ENCODE results near the gene OSBPL5. TPM values are rescaled to one million over a fixed set of nuclear protein-coding genes. Genes with fewer than 3 reads are reported as not detected.

OSBPL5 gene
- total and polyA plus RNA-seq, 2 of the 4 experiments (the other 2 are of a cell fraction), result 14.9 to 22.3 TPM

DNA sequence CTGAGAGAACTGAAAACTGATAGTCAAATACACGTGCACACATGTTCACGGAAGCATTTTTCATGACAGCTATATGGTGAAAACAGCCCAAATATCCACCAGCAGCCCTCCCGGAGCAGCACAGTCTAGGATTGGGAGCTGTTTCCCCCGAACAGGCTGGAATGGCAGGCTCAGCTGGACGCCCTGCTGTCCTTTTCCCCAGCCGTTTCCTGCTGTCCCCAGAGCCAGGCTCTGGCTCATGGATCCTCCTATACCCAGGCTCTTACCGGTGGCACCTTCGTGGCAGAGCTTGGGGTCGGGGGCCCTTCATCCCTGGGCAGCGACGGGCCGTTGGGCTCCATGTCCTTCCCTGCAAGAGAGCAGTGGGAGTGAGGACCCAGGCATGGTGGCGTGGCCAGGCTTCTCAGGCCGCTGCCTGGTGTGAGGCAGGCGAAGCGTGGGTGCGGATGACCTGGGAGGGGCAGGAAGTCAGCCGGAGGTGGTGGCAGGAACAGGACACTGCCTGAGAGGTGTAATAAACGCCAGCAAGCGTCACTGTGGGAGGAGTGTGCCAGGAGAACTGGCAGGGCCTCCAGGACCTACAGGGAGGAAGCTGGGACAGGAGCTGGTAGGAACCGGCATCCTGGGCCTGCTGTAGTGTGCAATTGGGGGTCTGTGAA is 38.8 kb downstream of the OSBPL5 start:
- Histone ChIP-seq H3K23ac (ENCODE audit: low read depth, low read length) (no peak overlapping the region), H3K79me1 (ENCODE audit: low read depth in 1 of 2, low read length in 2 of 2) (peaks cover 0 to 20% of the 10 kb centered on the region in 2 experiments; a peak in 2 of 4 replicates), H3K27ac (ENCODE audit: insufficient read depth, low read length) (no peak overlapping the region), H2BK5ac (ENCODE audit: low read depth, low read length, poor library complexity, severe bottlenecking) (no peak overlapping the region), H4K20me1 (ENCODE audit: insufficient read depth, low read length) (peaks cover 29% of the 10 kb centered on the region), H3K9ac (ENCODE audit: low read depth, low read length) (no peak overlapping the region), H2AK9ac (replicated peaks; ENCODE audit: low read depth, low read length, poor library complexity) (no peak overlapping the region), H2AFZ (replicated peaks; ENCODE audit: low read length, poor library complexity) (no peak overlapping the region), H2AK5ac (ENCODE audit: low read depth, low read length) (no peak overlapping the region), H2BK15ac (ENCODE audit: low read depth, low read length) (no peak overlapping the region), H3K27me3 (ENCODE audit: control insufficient read depth, insufficient read depth, low read length) (no peaks in the 10 kb centered on the region), H2BK120ac (ENCODE audit: low read depth, low read length) (no peak overlapping the region), H3K4me3 (ENCODE audit: insufficient read depth, low read depth, low read length) (no peak overlapping the region), H3K56ac (ENCODE audit: extremely low read depth, insufficient read depth, low read length) (no peak overlapping the region), H3K14ac (replicated peaks; ENCODE audit: low read depth, low read length) (no peak overlapping the region), H2BK20ac (ENCODE audit: low read depth, low read length) (no peak overlapping the region), H3K36me3 (ENCODE audit: control insufficient read depth, insufficient read depth, low read length) (peaks cover 40% of the 10 kb centered on the region), H4K5ac (ENCODE audit: low read depth, low read length) (no peak overlapping the region), H3K9me1 (ENCODE audit: insufficient read depth, low read length) (peaks cover 12% of the 10 kb centered on the region), H4K8ac (ENCODE audit: low read depth in 2 of 2, low read length in 2 of 2) (no peak overlapping the region), H3K9me3 (ENCODE audit: control insufficient read depth, insufficient read depth, low read length) (no peaks in the 10 kb centered on the region), H3K4ac (ENCODE audit: low read depth, low read length) (no peak overlapping the region), H3K4me1 (ENCODE audit: control insufficient read depth, insufficient read depth, low read length) (peaks cover 6% of the 10 kb centered on the region), H3K18ac (ENCODE audit: low read depth, low read length) (no peak overlapping the region), H3K4me2 (ENCODE audit: low read depth, low read length) (no peak overlapping the region), H4K91ac (ENCODE audit: insufficient read depth, low read depth, low read length) (no peak overlapping the region)
- dilution Hi-C loops (cut with HindIII; ENCODE audit: low sequenced_read_pairs, unreplicated experiment) (no loop called here), intact Hi-C loops (cut with micrococcal nuclease) (no loop called here), in situ Hi-C loops (cut with MboI; ENCODE audit: low sequenced_read_pairs) (no loop called here)
- DNase-seq, result no peak
- ChIA-PET CTCF (no interaction called here), POLR2A (ENCODE audit: unreplicated experiment) (no interaction called here)
- ATAC-seq (ENCODE audit: low read depth), result no peak
- 87% methylated on average over 3 of the region's 21 CpGs; no CpG with 5 or more reads in 1 of the 2 experiments for WGBS, 2 experiments (ENCODE audit: extremely low coverage in 2 of 2, insufficient read length in 1 of 2)
- TF ChIP-seq RAD21 (IDR thresholded peaks at IDR 0.05; ENCODE audit: low read length) (no peak), CEBPB (IDR thresholded peaks at IDR 0.05; ENCODE audit: low read depth, low read length) (no peak), RCOR1 (IDR thresholded peaks at IDR 0.05; ENCODE audit: insufficient replicate concordance, low read length) (no peak), NFE2L2 (IDR thresholded peaks at IDR 0.05; ENCODE audit: low read depth, low read length) (no peak), BHLHE40 (IDR thresholded peaks at IDR 0.05; ENCODE audit: low read depth, low read length) (no peak), MAFK (IDR thresholded peaks at IDR 0.05; ENCODE audit: low read depth, low read length) (no peak), MAZ (IDR thresholded peaks at IDR 0.05; ENCODE audit: borderline replicate concordance, low read depth, low read length) (no peak), FOS (IDR thresholded peaks at IDR 0.05; ENCODE audit: low read depth, low read length) (no peak), CHD1 (IDR thresholded peaks at IDR 0.05; ENCODE audit: low read depth, low read length) (no peak), RFX5 (IDR thresholded peaks at IDR 0.05; ENCODE audit: low read depth, low read length) (no peak), POLR2A (IDR thresholded peaks at IDR 0.05; ENCODE audit: low read depth, low read length) (no peak), SMC3 (IDR thresholded peaks at IDR 0.05; ENCODE audit: low read depth, low read length) (no peak)
- TF ChIP-seq, protein P1, sequence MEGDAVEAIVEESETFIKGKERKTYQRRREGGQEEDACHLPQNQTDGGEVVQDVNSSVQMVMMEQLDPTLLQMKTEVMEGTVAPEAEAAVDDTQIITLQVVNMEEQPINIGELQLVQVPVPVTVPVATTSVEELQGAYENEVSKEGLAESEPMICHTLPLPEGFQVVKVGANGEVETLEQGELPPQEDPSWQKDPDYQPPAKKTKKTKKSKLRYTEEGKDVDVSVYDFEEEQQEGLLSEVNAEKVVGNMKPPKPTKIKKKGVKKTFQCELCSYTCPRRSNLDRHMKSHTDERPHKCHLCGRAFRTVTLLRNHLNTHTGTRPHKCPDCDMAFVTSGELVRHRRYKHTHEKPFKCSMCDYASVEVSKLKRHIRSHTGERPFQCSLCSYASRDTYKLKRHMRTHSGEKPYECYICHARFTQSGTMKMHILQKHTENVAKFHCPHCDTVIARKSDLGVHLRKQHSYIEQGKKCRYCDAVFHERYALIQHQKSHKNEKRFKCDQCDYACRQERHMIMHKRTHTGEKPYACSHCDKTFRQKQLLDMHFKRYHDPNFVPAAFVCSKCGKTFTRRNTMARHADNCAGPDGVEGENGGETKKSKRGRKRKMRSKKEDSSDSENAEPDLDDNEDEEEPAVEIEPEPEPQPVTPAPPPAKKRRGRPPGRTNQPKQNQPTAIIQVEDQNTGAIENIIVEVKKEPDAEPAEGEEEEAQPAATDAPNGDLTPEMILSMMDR (conservative IDR thresholded peaks at IDR 0.05; ENCODE audit: low read depth, low read length), result no peak
- TF ChIP-seq, protein P2, sequence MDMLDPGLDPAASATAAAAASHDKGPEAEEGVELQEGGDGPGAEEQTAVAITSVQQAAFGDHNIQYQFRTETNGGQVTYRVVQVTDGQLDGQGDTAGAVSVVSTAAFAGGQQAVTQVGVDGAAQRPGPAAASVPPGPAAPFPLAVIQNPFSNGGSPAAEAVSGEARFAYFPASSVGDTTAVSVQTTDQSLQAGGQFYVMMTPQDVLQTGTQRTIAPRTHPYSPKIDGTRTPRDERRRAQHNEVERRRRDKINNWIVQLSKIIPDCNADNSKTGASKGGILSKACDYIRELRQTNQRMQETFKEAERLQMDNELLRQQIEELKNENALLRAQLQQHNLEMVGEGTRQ (IDR thresholded peaks at IDR 0.05; ENCODE audit: low read depth, low read length), result no peak
- TF ChIP-seq, protein P3, sequence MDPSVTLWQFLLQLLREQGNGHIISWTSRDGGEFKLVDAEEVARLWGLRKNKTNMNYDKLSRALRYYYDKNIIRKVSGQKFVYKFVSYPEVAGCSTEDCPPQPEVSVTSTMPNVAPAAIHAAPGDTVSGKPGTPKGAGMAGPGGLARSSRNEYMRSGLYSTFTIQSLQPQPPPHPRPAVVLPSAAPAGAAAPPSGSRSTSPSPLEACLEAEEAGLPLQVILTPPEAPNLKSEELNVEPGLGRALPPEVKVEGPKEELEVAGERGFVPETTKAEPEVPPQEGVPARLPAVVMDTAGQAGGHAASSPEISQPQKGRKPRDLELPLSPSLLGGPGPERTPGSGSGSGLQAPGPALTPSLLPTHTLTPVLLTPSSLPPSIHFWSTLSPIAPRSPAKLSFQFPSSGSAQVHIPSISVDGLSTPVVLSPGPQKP (IDR thresholded peaks at IDR 0.05; ENCODE audit: borderline replicate concordance, low read depth, low read length), result no peak
- BruUV-seq (replicated peaks), result no TSS peak

Data from IMR-90 (cell line).